GM23338 (cell line): Measurements from ENCODE around the gene PPP1R7. TPM values are rescaled to one million over a fixed set of nuclear protein-coding genes. Genes with fewer than 3 reads are reported as not detected.

ENCODE experiments used
- ATAC-seq: fragments of 200-7000 bp; cut with Tn5 transposase; 3 replicates; pipeline ENCODE4 v1.9.1; 2020
- DNase-seq: peaks from one replicate; pipeline ENCODE4 v3.0.0-alpha.2; 2015; ENCODE audit warnings: low spot score
- H2AFZ ChIP-seq: fragments of 200-600 bp; sonication (generic); 2 replicates; pipeline ENCODE4 v1.8.0; 2016; ENCODE audit warnings: antibody characterized with exemption, mild to moderate bottlenecking, moderate library complexity
- H3F3A ChIP-seq: fragments of 200-600 bp; sonication (generic); replicated peaks from 2 replicates; pipeline ENCODE4 v1.8.0; 2017; ENCODE audit warnings: antibody characterized with exemption, mixed run types, low read depth
- H3K27ac ChIP-seq: fragments of 200-600 bp; sonication (generic); 2 replicates; pipeline ENCODE4 v1.6.1; 2016; ENCODE audit warnings: low read depth
- H3K27me3 ChIP-seq: fragments of 200-600 bp; sonication (generic); 2 replicates; pipeline ENCODE4 v1.8.0; 2016; ENCODE audit warnings: mild to moderate bottlenecking, mixed run types, moderate library complexity; ENCODE audit not compliant: insufficient read depth
- H3K36me3 ChIP-seq: fragments of 200-600 bp; sonication (generic); 2 replicates; pipeline ENCODE4 v1.8.0; 2016; ENCODE audit warnings: mild to moderate bottlenecking; ENCODE audit not compliant: insufficient read depth
- H3K4me1 ChIP-seq: fragments of 200-600 bp; sonication (generic); 2 replicates; pipeline ENCODE4 v1.8.0; 2016; ENCODE audit warnings: mild to moderate bottlenecking, moderate library complexity; ENCODE audit not compliant: insufficient read depth
- H3K4me2 ChIP-seq: fragments of 200-600 bp; sonication (generic); 2 replicates; pipeline ENCODE4 v1.7.1; 2017; ENCODE audit warnings: mixed run types
- H3K4me3 ChIP-seq: fragments of 200-600 bp; sonication (generic); 2 replicates; pipeline ENCODE4 v1.6.1; 2016; ENCODE audit warnings: mixed run types
- H3K79me2 ChIP-seq: fragments of 200-600 bp; sonication (generic); replicated peaks from 2 replicates; pipeline ENCODE4 v1.8.0; 2017; ENCODE audit warnings: mild to moderate bottlenecking; ENCODE audit not compliant: insufficient read depth
- H3K9me2 ChIP-seq: fragments of 200-600 bp; sonication (generic); 2 replicates; pipeline ENCODE4 v1.8.0; 2017; ENCODE audit not compliant: insufficient read depth
- H4K20me1 ChIP-seq: fragments of 200-600 bp; sonication (generic); replicated peaks from 2 replicates; pipeline ENCODE4 v1.8.0; 2017; ENCODE audit warnings: mild to moderate bottlenecking; ENCODE audit not compliant: insufficient read depth
- H3K27ac Mint-ChIP-seq: 2 replicates; pipeline ENCODE4 v1.8.0; 2020; ENCODE audit warnings: inconsistent platforms, mild to moderate bottlenecking, moderate library complexity, mixed read lengths
- H3K27me3 Mint-ChIP-seq: 3 replicates; pipeline ENCODE4 v1.8.0; 2022; ENCODE audit warnings: low read depth, mild to moderate bottlenecking, moderate library complexity, mixed read lengths, inconsistent platforms; ENCODE audit not compliant: insufficient read depth, poor library complexity
- H3K36me3 Mint-ChIP-seq: 3 replicates; pipeline ENCODE4 v1.8.0; 2021; ENCODE audit warnings: low read depth, mild to moderate bottlenecking, inconsistent platforms, moderate library complexity, mixed read lengths
- H3K4me1 Mint-ChIP-seq: 3 replicates; pipeline ENCODE4 v1.8.0; 2020; ENCODE audit warnings: mild to moderate bottlenecking, inconsistent platforms, mixed read lengths
- H3K4me3 Mint-ChIP-seq: 3 replicates; pipeline ENCODE4 v1.8.0; 2021; ENCODE audit warnings: moderate library complexity, mild to moderate bottlenecking, inconsistent platforms, mixed read lengths
- H3K9me3 Mint-ChIP-seq: 3 replicates; pipeline ENCODE4 v1.8.0; 2020; ENCODE audit warnings: moderate library complexity, mild to moderate bottlenecking, inconsistent platforms, mixed read lengths
- CREB1 ChIP-seq: fragments of 250-450 bp; sonication (Bioruptor Pico); IDR thresholded peaks from 2 replicates; pipeline ENCODE4 v1.5.0; 2020; ENCODE audit warnings: low read depth, mild to moderate bottlenecking, moderate library complexity
- CTCF ChIP-seq, 2 experiments: fragments of 200-600 bp in 1 of 2; sonication (generic) in 1 of 2; conservative IDR thresholded peaks; 2 replicates each; pipeline versions ENCODE4 v1.5.1 to v1.6.1; 2016 to 2017; ENCODE audit warnings: antibody characterized with exemption in 2 of 2, low read depth in 2 of 2, mild to moderate bottlenecking in 2 of 2, moderate library complexity in 1 of 2
- ETS1 ChIP-seq: IDR thresholded peaks from 2 replicates; pipeline ENCODE4 v1.6.1; 2016; ENCODE audit warnings: antibody characterized with exemption
- EZH2 ChIP-seq: fragments of 200-600 bp; sonication (generic); IDR thresholded peaks from one replicate; pipeline ENCODE4 v1.8.0; 2017; ENCODE audit warnings: antibody characterized with exemption, mild to moderate bottlenecking, low read depth; ENCODE audit not compliant: unreplicated experiment
- EZH2phosphoT487 ChIP-seq: fragments of 200-600 bp; sonication (generic); IDR thresholded peaks from one replicate; pipeline ENCODE4 v1.8.1; 2018; ENCODE audit warnings: antibody characterized with exemption; ENCODE audit not compliant: unreplicated experiment
- JUNB ChIP-seq: IDR thresholded peaks from one replicate; pipeline ENCODE4 v1.6.1; 2016; ENCODE audit warnings: antibody characterized with exemption; ENCODE audit not compliant: unreplicated experiment
- NANOG ChIP-seq: IDR thresholded peaks from 2 replicates; pipeline ENCODE4 v1.6.1; 2016; ENCODE audit warnings: antibody characterized with exemption, borderline replicate concordance
- POLR2AphosphoS5 ChIP-seq: IDR thresholded peaks from 2 replicates; pipeline ENCODE4 v1.6.1; 2016; ENCODE audit warnings: antibody characterized with exemption, low read depth
- REST ChIP-seq: IDR thresholded peaks from one replicate; pipeline ENCODE4 v1.6.1; 2018; ENCODE audit warnings: antibody characterized with exemption; ENCODE audit not compliant: unreplicated experiment
- STAT1 ChIP-seq: IDR thresholded peaks from one replicate; pipeline ENCODE4 v1.6.1; 2016; ENCODE audit warnings: antibody characterized with exemption; ENCODE audit not compliant: unreplicated experiment
- ZNF114 ChIP-seq: fragments of 250-450 bp; sonication (Bioruptor Pico); IDR thresholded peaks from 2 replicates; pipeline ENCODE4 v1.5.0; 2020; ENCODE audit warnings: mild to moderate bottlenecking, moderate library complexity
- ZNF331 ChIP-seq: fragments of 250-450 bp; sonication (Bioruptor Pico); IDR thresholded peaks from 2 replicates; pipeline ENCODE4 v1.5.0; 2020; ENCODE audit warnings: low read depth, mild to moderate bottlenecking, moderate library complexity
- ZNF462 ChIP-seq: fragments of 250-450 bp; sonication (Bioruptor Pico); IDR thresholded peaks from 2 replicates; pipeline ENCODE4 v1.5.0; 2020; ENCODE audit warnings: mild to moderate bottlenecking, moderate library complexity
- polyA plus RNA-seq: library from polyadenylated mRNA; unstranded; fragments of >200 nt; fragmentation: Nextera tagmentation; extraction: Ambion mirVana; gene quantifications from 2 replicates; pipeline ENCODE4 v1.2.1, GENCODE V29; 2016
- total RNA-seq: library from RNA; depleted of rRNA; stranded (reverse); fragments of >200 nt; shearing (Covaris generic); gene quantifications from 2 replicates; pipeline ENCODE4 v1.2.3, GENCODE V29; 2014

PPP1R7 gene
- total and polyA plus RNA-seq, 2 experiments from 2014 or later, result 48.2 to 94.3 TPM

- H3K4me1 ChIP-seq, result peaks cover 4% of the 10 kb centered on the region; the same call in 1 of the 2 replicates
- TF ChIP-seq ZNF462 (CRISPR knock-in tag) (no peak), CTCF (conservative IDR thresholded peaks at IDR 0.05; ENCODE audit: low read depth in 2 of 2) (no peak), ZNF331 (CRISPR knock-in tag) (no peak), JUNB (no peak), ZNF114 (CRISPR knock-in tag) (no peak), STAT1 (no peak), EZH2 (no peak), CREB1 (no peak), REST (no peak), EZH2phosphoT487 (no peak), POLR2AphosphoS5 (no peak), ETS1 (no peak), NANOG (no peak)
These were observed 47.1 kb upstream of the PPP1R7 start for GRCh38 chr2:241103176-241103595.

More at GRCh38 chr2:241103176-241103595, 47.1 kb upstream of the PPP1R7 start:
- no peaks in the 10 kb centered on the region for H3K27me3 ChIP-seq
- H3K36me3 ChIP-seq, result peaks cover under 1% of the 10 kb centered on the region; the same call in 1 of the 2 replicates
- Mint-ChIP-seq H3K4me3 (peak overlapping the region; percentile 95), H3K9me3 (no peaks in the 10 kb centered on the region), H3K27ac (0 out of 2 replicates have a peak overlapping the region, but pooled peaks have one; percentile 97), H3K36me3 (peaks cover 19% of the 10 kb centered on the region), H3K27me3 (peaks cover 4% of the 10 kb centered on the region), H3K4me1 (peaks cover 6% of the 10 kb centered on the region; the same call in 1 of the 3 replicates)
- no peak overlapping the region for H3K27ac ChIP-seq
- peaks cover 37% of the 10 kb centered on the region for H3K79me2 ChIP-seq
- H3F3A ChIP-seq, result peaks cover 7% of the 10 kb centered on the region; the same call in 1 of the 2 replicates
- peak overlapping the region; percentile 99; the same call in 1 of the 2 replicates for H2AFZ ChIP-seq
- H3K9me2 ChIP-seq, result no peaks in the 10 kb centered on the region
- peak overlapping the region; percentile 79 for H3K4me2 ChIP-seq
- DNase-seq, result no peak
- ATAC-seq, result peak; percentile 7; the same call in 1 of the 3 replicates
- H4K20me1 ChIP-seq, result peaks cover 16% of the 10 kb centered on the region
- peak overlapping the region; percentile 94 for H3K4me3 ChIP-seq
